ENCODE measurements around the gene CMIP.
"Not testable (repeated sequence)": the region's sequence is repeated elsewhere in the genome, so short reads cannot be mapped to it uniquely, and the experiment has no call there.

The CMIP gene

GRCh38 chr16:81567087-81567486 lies 122.5 kb downstream of the CMIP start:
- H3K4me1 Mint-ChIP-seq: peaks cover 3% of the 10 kb centered on the region
- no peak overlapping the region for H3K4me3 Mint-ChIP-seq
- H3K27me3 Mint-ChIP-seq: no peaks in the 10 kb centered on the region
- no peak for DNase-seq
- H3K27ac Mint-ChIP-seq: no peak overlapping the region
- CTCF ChIA-PET: no interaction called here
- H3K9me3 Mint-ChIP-seq: no peaks in the 10 kb centered on the region
- H3K36me3 Mint-ChIP-seq: peaks cover 1% of the 10 kb centered on the region

- CTCF ChIA-PET: no interaction called here
- Mint-ChIP-seq H3K27ac (no peak overlapping the region), H3K4me1 (peaks cover 3% of the 10 kb centered on the region), H3K9me3 (no peaks in the 10 kb centered on the region), H3K4me3 (no peak overlapping the region), H3K36me3 (peaks cover 1% of the 10 kb centered on the region), H3K27me3 (no peaks in the 10 kb centered on the region)
- DNase-seq: no peak
Observed at GRCh38 chr16:81567987-81568748, 123.6 kb downstream of the CMIP start.

GRCh38 chr16:81568749-81569087 lies 124.1 kb downstream of the CMIP start:
- H3K9me3 Mint-ChIP-seq: no peaks in the 10 kb centered on the region
- H3K4me1 Mint-ChIP-seq: peaks cover 3% of the 10 kb centered on the region
- no peaks in the 10 kb centered on the region for H3K27me3 Mint-ChIP-seq
- no peak overlapping the region for H3K27ac Mint-ChIP-seq
- CTCF ChIA-PET: no interaction called here
- no peak for DNase-seq
- no peak overlapping the region for H3K4me3 Mint-ChIP-seq
- H3K36me3 Mint-ChIP-seq: peaks cover 1% of the 10 kb centered on the region

- Mint-ChIP-seq H3K4me3 (no peak overlapping the region), H3K27ac (no peak overlapping the region), H3K36me3 (peaks cover 1% of the 10 kb centered on the region), H3K9me3 (no peaks in the 10 kb centered on the region), H3K27me3 (no peaks in the 10 kb centered on the region), H3K4me1 (peaks cover 3% of the 10 kb centered on the region)
- CTCF ChIA-PET: no interaction called here
- DNase-seq: no peak
Observed at GRCh38 chr16:81569361-81570034, 124.9 kb downstream of the CMIP start.

- H3K9me3 Mint-ChIP-seq: no peaks in the 10 kb centered on the region
- peaks cover 3% of the 10 kb centered on the region for H3K4me1 Mint-ChIP-seq
- H3K4me3 Mint-ChIP-seq: no peak overlapping the region
- DNase-seq: no peak
- peaks cover 1% of the 10 kb centered on the region for H3K36me3 Mint-ChIP-seq
- no peak overlapping the region for H3K27ac Mint-ChIP-seq
- no peaks in the 10 kb centered on the region for H3K27me3 Mint-ChIP-seq
- CTCF ChIA-PET: no interaction called here
Observed at GRCh38 chr16:81570151-81570846, 125.7 kb downstream of the CMIP start.

GRCh38 chr16:81571175-81571574 lies 126.6 kb downstream of the CMIP start:
- CTCF ChIA-PET: no interaction called here

GRCh38 chr16:81571592-81572385 lies 127.2 kb downstream of the CMIP start:
- Mint-ChIP-seq H3K4me1 (peaks cover 3% of the 10 kb centered on the region), H3K36me3 (no peaks in the 10 kb centered on the region), H3K9me3 (no peaks in the 10 kb centered on the region), H3K27ac (no peak overlapping the region), H3K27me3 (no peaks in the 10 kb centered on the region), H3K4me3 (no peak overlapping the region)
- no peak for DNase-seq
- CTCF ChIA-PET: no interaction called here

More at GRCh38 chr16:81571175-81571574, 126.6 kb downstream of the CMIP start:
- H3K36me3 Mint-ChIP-seq: no peaks in the 10 kb centered on the region
- DNase-seq: no peak
- no peaks in the 10 kb centered on the region for H3K9me3 Mint-ChIP-seq
- H3K27ac Mint-ChIP-seq: no peak overlapping the region
- H3K4me1 Mint-ChIP-seq: peaks cover 3% of the 10 kb centered on the region
- no peak overlapping the region for H3K4me3 Mint-ChIP-seq
- no peaks in the 10 kb centered on the region for H3K27me3 Mint-ChIP-seq

GRCh38 chr16:81572386-81573144 lies 128.0 kb downstream of the CMIP start:
- Mint-ChIP-seq H3K9me3 (no peaks in the 10 kb centered on the region), H3K27ac (no peak overlapping the region), H3K36me3 (no peaks in the 10 kb centered on the region), H3K4me1 (peaks cover 3% of the 10 kb centered on the region), H3K4me3 (no peak overlapping the region), H3K27me3 (no peaks in the 10 kb centered on the region)
- CTCF ChIA-PET: no interaction called here
- no peak for DNase-seq

- Mint-ChIP-seq H3K9me3 (no peaks in the 10 kb centered on the region), H3K4me3 (no peak overlapping the region), H3K27me3 (no peaks in the 10 kb centered on the region), H3K27ac (no peak overlapping the region), H3K36me3 (no peaks in the 10 kb centered on the region), H3K4me1 (no peaks in the 10 kb centered on the region)
- DNase-seq: no peak
- CTCF ChIA-PET: no interaction called here
Observed at GRCh38 chr16:81573533-81574020, 129.0 kb downstream of the CMIP start.

GRCh38 chr16:81574168-81574567 lies 129.6 kb downstream of the CMIP start:
- no peak overlapping the region for H3K27ac Mint-ChIP-seq
- CTCF ChIA-PET: no interaction called here
- DNase-seq: no peak
- no peaks in the 10 kb centered on the region for H3K4me1 Mint-ChIP-seq
- no peak overlapping the region for H3K4me3 Mint-ChIP-seq
- no peaks in the 10 kb centered on the region for H3K36me3 Mint-ChIP-seq
- H3K9me3 Mint-ChIP-seq: no peaks in the 10 kb centered on the region
- H3K27me3 Mint-ChIP-seq: no peaks in the 10 kb centered on the region

- H3K27ac Mint-ChIP-seq: no peak overlapping the region
- no peaks in the 10 kb centered on the region for H3K9me3 Mint-ChIP-seq
- no peaks in the 10 kb centered on the region for H3K36me3 Mint-ChIP-seq
- DNase-seq: no peak
- H3K27me3 Mint-ChIP-seq: no peaks in the 10 kb centered on the region
- H3K4me3 Mint-ChIP-seq: no peak overlapping the region
- CTCF ChIA-PET: no interaction called here
- no peaks in the 10 kb centered on the region for H3K4me1 Mint-ChIP-seq
Observed at GRCh38 chr16:81575307-81575706, 130.7 kb downstream of the CMIP start.

GRCh38 chr16:81575834-81576233 lies 131.2 kb downstream of the CMIP start:
- CTCF ChIA-PET: no interaction called here
- Mint-ChIP-seq H3K27ac (no peak overlapping the region), H3K36me3 (no peaks in the 10 kb centered on the region)

GRCh38 chr16:81576696-81577095 lies 132.1 kb downstream of the CMIP start:
- no peaks in the 10 kb centered on the region for H3K36me3 Mint-ChIP-seq
- no peak overlapping the region for H3K27ac Mint-ChIP-seq
- H3K4me1 Mint-ChIP-seq: no peaks in the 10 kb centered on the region
- no peak for DNase-seq
- CTCF ChIA-PET: no interaction called here
- no peak overlapping the region for H3K4me3 Mint-ChIP-seq
- H3K27me3 Mint-ChIP-seq: no peaks in the 10 kb centered on the region
- no peaks in the 10 kb centered on the region for H3K9me3 Mint-ChIP-seq

More at GRCh38 chr16:81575834-81576233, 131.2 kb downstream of the CMIP start:
- H3K4me1 Mint-ChIP-seq: no peaks in the 10 kb centered on the region
- no peaks in the 10 kb centered on the region for H3K9me3 Mint-ChIP-seq
- H3K4me3 Mint-ChIP-seq: no peak overlapping the region
- DNase-seq: no peak
- no peaks in the 10 kb centered on the region for H3K27me3 Mint-ChIP-seq

GRCh38 chr16:81577272-81577671 lies 132.7 kb downstream of the CMIP start:
- H3K9me3 Mint-ChIP-seq, CTCF ChIA-PET, H3K27ac Mint-ChIP-seq, H3K36me3 Mint-ChIP-seq, H3K4me3 Mint-ChIP-seq, H3K27me3 Mint-ChIP-seq, H3K4me1 Mint-ChIP-seq, DNase-seq: not testable (repeated sequence)
